NB4 (cell line): ENCODE results near the gene BID.
"Not testable (repeated sequence)": the region's sequence is repeated elsewhere in the genome, so short reads cannot be mapped to it uniquely, and the experiment has no call there.

Experiments used
- CTCF ChIP-seq: IDR thresholded peaks from one replicate; pipeline ENCODE4 v1.5.1; 2012; ENCODE audit warnings: low read depth, low read length
- POLR2A ChIP-seq: IDR thresholded peaks from 2 replicates; pipeline ENCODE4 v1.6.1; 2011; ENCODE audit warnings: mild to moderate bottlenecking; ENCODE audit not compliant: insufficient read length; ENCODE audit errors: extremely low read depth

DNA sequence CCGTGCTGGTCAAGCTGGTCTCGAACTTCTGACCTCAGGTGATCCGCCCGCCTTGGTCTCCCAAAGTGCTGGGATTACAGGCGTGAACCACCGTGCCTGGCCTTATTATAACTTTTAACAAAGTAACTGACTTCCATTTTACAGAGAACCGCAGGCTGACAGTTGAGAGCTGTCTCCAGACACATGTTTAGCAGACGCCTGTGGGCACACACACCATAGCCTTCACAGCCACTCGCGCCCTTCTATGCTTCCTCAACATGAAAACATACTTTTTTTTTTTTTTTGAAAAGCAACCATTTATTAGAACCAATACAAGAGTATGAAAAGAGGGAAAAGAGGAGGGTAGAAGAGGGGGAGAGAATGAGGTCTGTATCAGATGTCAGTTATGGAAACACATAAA lies 10.8 kb downstream of the BID start:
- not testable (repeated sequence) for TF ChIP-seq CTCF, POLR2A
